Endothelial cell (in vitro differentiated cells): ENCODE results near the gene FAM204A. TPM values are rescaled to one million over a fixed set of nuclear protein-coding genes. Genes with fewer than 3 reads are reported as not detected.

Experiments
- DNase-seq: peaks from one replicate; pipeline ENCODE4 v3.0.0; 2021; ENCODE audit warnings: low spot score
- H3K27ac Mint-ChIP-seq: one replicate; pipeline ENCODE4 v1.8.0; 2021; ENCODE audit warnings: mixed read lengths, inconsistent platforms; ENCODE audit not compliant: unreplicated experiment
- H3K27me3 Mint-ChIP-seq: one replicate; pipeline ENCODE4 v1.8.0; 2021; ENCODE audit warnings: mild to moderate bottlenecking, moderate library complexity, mixed read lengths, inconsistent platforms; ENCODE audit not compliant: unreplicated experiment
- H3K36me3 Mint-ChIP-seq: one replicate; pipeline ENCODE4 v1.8.0; 2021; ENCODE audit warnings: mild to moderate bottlenecking, low read depth, mixed read lengths, inconsistent platforms; ENCODE audit not compliant: unreplicated experiment
- H3K4me1 Mint-ChIP-seq: one replicate; pipeline ENCODE4 v1.8.0; 2021; ENCODE audit warnings: mild to moderate bottlenecking, mixed read lengths, inconsistent platforms; ENCODE audit not compliant: unreplicated experiment
- H3K4me3 Mint-ChIP-seq: one replicate; pipeline ENCODE4 v1.8.0; 2021; ENCODE audit warnings: mild to moderate bottlenecking, mixed read lengths, inconsistent platforms; ENCODE audit not compliant: unreplicated experiment
- H3K9me3 Mint-ChIP-seq: one replicate; pipeline ENCODE4 v1.8.0; 2021; ENCODE audit warnings: mixed read lengths, inconsistent platforms; ENCODE audit not compliant: unreplicated experiment
- CTCF ChIP-seq: fragments of 200-600 bp; sonication (generic); IDR thresholded peaks from one replicate; pipeline ENCODE4 v1.5.0; 2021; ENCODE audit warnings: antibody characterized with exemption; ENCODE audit not compliant: unreplicated experiment
- total RNA-seq: library from RNA; stranded (reverse); fragmentation: NEBNext Ultra II Directional; extraction: Animal tissue kit (Norgen Biotek cat#: 25700); gene quantifications from one replicate; pipeline ENCODE4 v1.2.1, GENCODE V29; 2021; ENCODE audit not compliant: unreplicated experiment

The FAM204A gene
- total RNA-seq, 1 donor from 2014 or later: 77.4 TPM

DNA sequence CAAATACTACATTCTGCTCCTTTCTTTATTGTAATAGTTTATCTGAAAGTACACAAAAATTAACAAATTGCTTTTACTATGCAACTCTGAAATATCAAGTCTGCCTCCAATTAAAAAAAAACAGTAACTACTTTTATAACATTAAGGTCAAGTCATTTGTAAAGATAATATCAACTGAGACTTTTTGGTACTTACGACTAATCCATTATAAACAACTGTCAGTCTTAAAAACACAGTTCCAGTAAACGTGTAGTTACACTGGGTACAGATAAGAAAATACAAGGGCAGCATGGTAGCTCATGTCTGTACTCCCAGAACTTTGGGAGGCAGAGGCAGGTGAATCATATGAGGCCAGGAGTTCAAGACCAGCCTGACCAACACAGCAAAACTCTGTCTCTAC is 32.2 kb downstream of the FAM204A start:
- Mint-ChIP-seq H3K36me3 (peaks cover 13% of the 10 kb centered on the region), H3K27me3 (no peaks in the 10 kb centered on the region), H3K4me1 (no peaks in the 10 kb centered on the region), H3K9me3 (no peaks in the 10 kb centered on the region), H3K4me3 (no peak overlapping the region), H3K27ac (no peak overlapping the region)
- DNase-seq: no peak
- TF ChIP-seq CTCF: no peak

- DNase-seq: no peak
- Mint-ChIP-seq H3K4me3 (no peak overlapping the region), H3K9me3 (no peaks in the 10 kb centered on the region), H3K4me1 (no peaks in the 10 kb centered on the region), H3K27ac (no peak overlapping the region), H3K36me3 (peaks cover 22% of the 10 kb centered on the region), H3K27me3 (peaks cover 2% of the 10 kb centered on the region)
- TF ChIP-seq CTCF: no peak
Observed at GRCh38 chr10:118308664-118309063, 33.5 kb downstream of the FAM204A start.

DNA sequence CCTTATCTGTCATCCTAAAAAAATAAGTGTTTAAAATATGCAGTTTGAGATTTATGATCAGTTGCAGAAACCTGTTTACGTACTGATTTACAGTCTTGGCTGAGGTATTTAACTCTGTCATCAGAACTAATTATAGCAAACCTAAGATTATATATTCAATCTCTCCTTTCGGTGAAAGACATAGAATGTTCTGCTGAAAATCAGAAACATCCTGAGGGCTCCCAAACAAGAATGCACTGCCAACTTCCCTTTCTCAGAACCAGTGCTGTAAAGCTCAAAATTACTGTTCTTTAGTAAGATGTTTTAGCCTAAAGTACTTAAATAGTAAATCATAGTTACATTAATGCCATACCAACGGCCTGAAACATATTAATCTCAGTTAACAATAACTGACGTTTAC is 34.3 kb downstream of the FAM204A start:
- H3K4me3 Mint-ChIP-seq: no peak overlapping the region
- H3K9me3 Mint-ChIP-seq: no peaks in the 10 kb centered on the region
- no peaks in the 10 kb centered on the region for H3K4me1 Mint-ChIP-seq
- H3K36me3 Mint-ChIP-seq: peaks cover 19% of the 10 kb centered on the region
- no peak for DNase-seq
- H3K27me3 Mint-ChIP-seq: peaks cover 2% of the 10 kb centered on the region
- H3K27ac Mint-ChIP-seq: no peak overlapping the region
- TF ChIP-seq CTCF: no peak

DNA sequence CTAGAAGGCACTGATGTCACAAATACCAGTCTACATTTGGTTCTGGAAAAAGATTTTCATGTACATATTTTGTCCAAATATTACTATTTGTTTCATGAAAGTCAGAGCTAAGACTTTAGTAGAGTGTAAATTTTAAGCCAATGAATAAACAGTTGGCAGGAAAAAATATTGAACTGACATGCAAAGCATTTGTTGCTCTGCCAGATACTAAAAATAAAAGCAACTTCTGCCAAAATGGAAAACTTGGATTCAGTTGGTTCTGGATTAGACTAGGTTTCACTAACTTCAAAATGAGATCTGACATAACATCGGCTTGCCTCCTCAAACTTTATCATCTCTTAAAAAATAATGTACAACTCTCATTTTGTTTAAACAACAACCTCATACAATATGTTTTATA is 34.9 kb downstream of the FAM204A start:
- no peaks in the 10 kb centered on the region for H3K9me3 Mint-ChIP-seq
- no peaks in the 10 kb centered on the region for H3K4me1 Mint-ChIP-seq

GRCh38 chr10:118305730-118306129 is 36.4 kb downstream of the FAM204A start:
- Mint-ChIP-seq H3K27ac (no peak overlapping the region), H3K4me1 (no peaks in the 10 kb centered on the region), H3K4me3 (no peak overlapping the region), H3K36me3 (peaks cover 15% of the 10 kb centered on the region), H3K9me3 (no peaks in the 10 kb centered on the region), H3K27me3 (peaks cover 2% of the 10 kb centered on the region)
- no peak for DNase-seq
- TF ChIP-seq CTCF: no peak

More for the DNA sequence above, 34.9 kb downstream of the FAM204A start:
- TF ChIP-seq CTCF: no peak
- no peak overlapping the region for H3K4me3 Mint-ChIP-seq
- H3K36me3 Mint-ChIP-seq: peaks cover 19% of the 10 kb centered on the region
- H3K27ac Mint-ChIP-seq: no peak overlapping the region
- peaks cover 2% of the 10 kb centered on the region for H3K27me3 Mint-ChIP-seq
- no peak for DNase-seq
